ENCODE results near the gene LIMS2. TPM values are rescaled to one million over a fixed set of nuclear protein-coding genes. Genes with fewer than 3 reads are reported as not detected.

Gene LIMS2
- total RNA-seq, 1 donor from 2014 or later, result 6.2 TPM

GRCh38 chr2:127695491-127696472 is 20.5 kb upstream of the LIMS2 start:
- H3K4me1 Mint-ChIP-seq (ENCODE audit: low read depth), result peaks cover 7% of the 10 kb centered on the region
- peaks cover 8% of the 10 kb centered on the region for H3K9me3 Mint-ChIP-seq (ENCODE audit: low read depth)
- no peak overlapping the region for H3K4me3 Mint-ChIP-seq (ENCODE audit: low read depth)
- H3K36me3 Mint-ChIP-seq (ENCODE audit: insufficient read depth), result peaks cover 2% of the 10 kb centered on the region
- TF ChIP-seq CTCF (IDR thresholded peaks at IDR 0.05; ENCODE audit: unreplicated experiment), result peak; percentile 55
- H3K27me3 Mint-ChIP-seq, result no peaks in the 10 kb centered on the region
- no peak overlapping the region for H3K27ac Mint-ChIP-seq
- no peak for DNase-seq (ENCODE audit: low spot score, unreplicated experiment)

DNA sequence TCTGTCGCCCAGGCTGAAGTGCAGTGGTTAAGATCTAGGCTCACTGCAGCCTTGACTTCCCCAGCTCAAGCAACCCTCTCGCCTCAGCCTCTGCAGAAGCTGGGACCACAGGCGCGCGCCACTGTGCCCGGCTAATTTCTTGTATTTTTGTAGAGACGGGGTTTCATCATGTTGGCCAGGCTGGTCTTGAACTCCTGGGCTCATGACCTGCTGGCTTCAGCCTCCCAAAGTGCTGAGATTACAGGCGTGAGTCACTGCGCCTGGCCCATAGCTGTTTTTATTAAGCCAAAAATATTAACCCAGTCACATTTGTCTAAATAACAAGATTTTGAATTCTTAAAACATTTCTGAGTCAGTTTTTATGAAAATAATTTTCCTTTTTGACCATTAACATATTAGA is 19.7 kb upstream of the LIMS2 start:
- peaks cover 2% of the 10 kb centered on the region for H3K36me3 Mint-ChIP-seq (ENCODE audit: insufficient read depth)
- H3K9me3 Mint-ChIP-seq (ENCODE audit: low read depth), result peaks cover 10% of the 10 kb centered on the region
- no peak for DNase-seq (ENCODE audit: low spot score, unreplicated experiment)

DNA sequence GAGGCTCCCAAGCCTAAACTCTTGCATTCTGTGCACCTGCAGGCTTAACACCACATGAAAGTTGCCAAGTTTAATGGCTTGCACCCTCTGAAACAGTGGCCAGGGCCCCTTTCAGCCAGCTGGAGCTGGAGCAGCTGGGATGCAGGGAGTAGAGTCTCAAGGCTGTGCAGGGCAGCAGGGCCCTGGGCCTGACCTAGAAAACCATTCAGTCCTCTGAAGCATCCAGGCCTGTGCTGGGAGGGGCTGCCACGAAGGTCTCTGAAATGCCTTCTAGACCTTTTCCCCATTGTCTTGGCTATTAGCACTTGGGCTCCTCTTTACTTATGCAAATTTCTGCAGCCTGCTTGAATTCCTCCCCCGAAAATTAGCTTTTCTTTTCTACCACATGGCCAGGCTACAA is 15.4 kb upstream of the LIMS2 start:
- DNase-seq (ENCODE audit: low spot score, unreplicated experiment), result no peak
- Mint-ChIP-seq H3K27ac (no peak overlapping the region), H3K27me3 (no peaks in the 10 kb centered on the region), H3K4me3 (ENCODE audit: low read depth) (no peak overlapping the region), H3K9me3 (ENCODE audit: low read depth) (peaks cover 19% of the 10 kb centered on the region), H3K36me3 (ENCODE audit: insufficient read depth) (peaks cover 2% of the 10 kb centered on the region), H3K4me1 (ENCODE audit: low read depth) (no peaks in the 10 kb centered on the region)
- TF ChIP-seq CTCF (IDR thresholded peaks at IDR 0.05; ENCODE audit: unreplicated experiment), result no peak

More for the DNA sequence above, 19.7 kb upstream of the LIMS2 start:
- H3K27ac Mint-ChIP-seq, result no peak overlapping the region
- no peak for TF ChIP-seq CTCF (IDR thresholded peaks at IDR 0.05; ENCODE audit: unreplicated experiment)
- H3K4me3 Mint-ChIP-seq (ENCODE audit: low read depth), result no peak overlapping the region
- H3K27me3 Mint-ChIP-seq, result no peaks in the 10 kb centered on the region
- no peaks in the 10 kb centered on the region for H3K4me1 Mint-ChIP-seq (ENCODE audit: low read depth)

- Mint-ChIP-seq H3K4me1 (ENCODE audit: low read depth) (no peaks in the 10 kb centered on the region), H3K9me3 (ENCODE audit: low read depth) (peaks cover 19% of the 10 kb centered on the region), H3K27me3 (peaks cover 6% of the 10 kb centered on the region), H3K27ac (no peak overlapping the region), H3K36me3 (ENCODE audit: insufficient read depth) (peaks cover 2% of the 10 kb centered on the region), H3K4me3 (ENCODE audit: low read depth) (no peak overlapping the region)
- DNase-seq (ENCODE audit: low spot score, unreplicated experiment), result no peak
- no peak for TF ChIP-seq CTCF (IDR thresholded peaks at IDR 0.05; ENCODE audit: unreplicated experiment)
These were observed 13.1 kb upstream of the LIMS2 start for GRCh38 chr2:127688405-127688804.

DNA sequence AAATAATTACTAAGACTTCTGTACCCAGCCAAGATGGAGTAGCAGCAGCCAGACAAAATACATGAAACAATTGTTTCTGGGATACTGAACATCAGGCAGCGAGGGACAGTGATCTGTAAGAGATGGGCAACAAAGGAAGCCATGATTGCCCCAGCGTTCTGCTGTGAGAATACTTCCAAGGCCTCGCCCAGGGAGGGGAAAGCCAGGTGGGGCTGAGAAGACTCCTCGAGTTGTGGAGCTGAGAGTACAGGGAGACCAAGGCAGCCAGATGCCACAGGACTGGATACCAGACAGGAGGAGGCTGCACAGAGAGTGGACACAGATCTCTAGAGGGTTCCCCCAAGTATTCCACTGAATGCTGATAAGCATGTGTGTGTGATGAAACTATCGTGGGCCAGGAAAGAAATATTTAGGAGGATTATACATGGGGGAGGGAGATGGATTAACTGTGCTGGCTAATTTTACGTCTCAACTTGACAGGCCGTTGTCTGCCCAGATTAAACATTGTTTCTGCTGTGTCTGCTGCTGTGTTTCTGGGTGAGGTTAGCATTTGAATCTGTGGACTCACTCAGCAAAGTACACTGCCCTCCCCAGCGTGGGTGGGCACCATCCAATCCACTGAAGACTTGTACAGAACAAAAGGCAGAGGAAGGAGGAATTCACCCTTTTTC is 10.2 kb upstream of the LIMS2 start:
- no peak for DNase-seq (ENCODE audit: low spot score, unreplicated experiment)
- Mint-ChIP-seq H3K4me3 (ENCODE audit: low read depth) (no peak overlapping the region), H3K27me3 (peaks cover 21% of the 10 kb centered on the region), H3K9me3 (ENCODE audit: low read depth) (peaks cover 10% of the 10 kb centered on the region), H3K27ac (no peak overlapping the region), H3K36me3 (ENCODE audit: insufficient read depth) (no peaks in the 10 kb centered on the region), H3K4me1 (ENCODE audit: low read depth) (no peaks in the 10 kb centered on the region)
- no peak for TF ChIP-seq CTCF (IDR thresholded peaks at IDR 0.05; ENCODE audit: unreplicated experiment)
